Neural progenitor cell (in vitro differentiated cells): ENCODE measurements around the gene ABRACL. TPM values are rescaled to one million over a fixed set of nuclear protein-coding genes. Genes with fewer than 3 reads are reported as not detected.

Experiments
- DNase-seq: peaks from one replicate; pipeline ENCODE4 v3.0.0-alpha.2; 2016; ENCODE audit warnings: low spot score
- H2AFZ ChIP-seq: fragments of 200-600 bp; sonication (generic); replicated peaks from 2 replicates; pipeline ENCODE4 v1.6.1; 2016; ENCODE audit warnings: antibody characterized with exemption
- H3F3A ChIP-seq: fragments of 200-600 bp; sonication (generic); 2 replicates; pipeline ENCODE4 v1.6.1; 2016; ENCODE audit warnings: antibody characterized with exemption, low read depth
- H3K27ac ChIP-seq: fragments of 200-600 bp; sonication (generic); 2 replicates; pipeline ENCODE4 v1.5.1; 2016; ENCODE audit warnings: mild to moderate bottlenecking
- H3K27me3 ChIP-seq: fragments of 200-600 bp; sonication (generic); 2 replicates; pipeline ENCODE4 v1.6.1; 2016; ENCODE audit warnings: mild to moderate bottlenecking, moderate library complexity
- H3K36me3 ChIP-seq: fragments of 200-600 bp; sonication (generic); 2 replicates; pipeline ENCODE4 v1.5.1; 2016
- H3K4me1 ChIP-seq: fragments of 200-600 bp; sonication (generic); 2 replicates; pipeline ENCODE4 v1.6.1; 2016; ENCODE audit warnings: mixed run types
- H3K4me2 ChIP-seq: fragments of 200-600 bp; sonication (generic); 2 replicates; pipeline ENCODE4 v1.6.1; 2016
- H3K4me3 ChIP-seq: fragments of 200-600 bp; sonication (generic); 2 replicates; pipeline ENCODE4 v1.5.1; 2016
- H3K79me2 ChIP-seq: fragments of 200-600 bp; sonication (generic); 2 replicates; pipeline ENCODE4 v1.6.1; 2016; ENCODE audit warnings: low read depth
- H3K9ac ChIP-seq: fragments of 200-600 bp; sonication (generic); 2 replicates; pipeline ENCODE4 v1.6.1; 2016
- H3K9me3 ChIP-seq: fragments of 200-600 bp; sonication (generic); 2 replicates; pipeline ENCODE4 v1.5.1; 2016; ENCODE audit warnings: low read depth
- H4K20me1 ChIP-seq: fragments of 200-600 bp; sonication (generic); 2 replicates; pipeline ENCODE4 v1.6.1; 2016; ENCODE audit warnings: low read depth
- H3K27ac Mint-ChIP-seq: 3 replicates; pipeline ENCODE4 v1.8.0; 2021; ENCODE audit warnings: mixed read lengths
- H3K27me3 Mint-ChIP-seq: 2 replicates; pipeline ENCODE4 v1.8.0; 2022; ENCODE audit warnings: low read depth, mild to moderate bottlenecking, inconsistent platforms, moderate library complexity, mixed read lengths; ENCODE audit not compliant: insufficient read depth
- H3K36me3 Mint-ChIP-seq: 3 replicates; pipeline ENCODE4 v1.8.0; 2021; ENCODE audit warnings: mixed read lengths
- H3K4me1 Mint-ChIP-seq: 3 replicates; pipeline ENCODE4 v1.8.0; 2021; ENCODE audit warnings: mixed read lengths
- H3K4me3 Mint-ChIP-seq: 3 replicates; pipeline ENCODE4 v1.8.0; 2021; ENCODE audit warnings: mild to moderate bottlenecking, moderate library complexity, mixed read lengths
- H3K9me3 Mint-ChIP-seq: 3 replicates; pipeline ENCODE4 v1.8.0; 2020; ENCODE audit warnings: mixed read lengths
- EZH2 ChIP-seq: fragments of 200-600 bp; sonication (generic); IDR thresholded peaks from 2 replicates; pipeline ENCODE4 v1.6.1; 2017; ENCODE audit warnings: antibody characterized with exemption, mild to moderate bottlenecking, moderate library complexity
- EZH2phosphoT487 ChIP-seq: fragments of 200-600 bp; sonication (generic); IDR thresholded peaks from 2 replicates; pipeline ENCODE4 v1.6.1; 2017; ENCODE audit warnings: antibody characterized with exemption
- total RNA-seq: library from RNA; depleted of rRNA; stranded (reverse); fragments of >200 nt; gene quantifications from 2 replicates; pipeline ENCODE4 v1.2.3, GENCODE V29; 2015; ENCODE audit warnings: low replicate concordance
- TF ChIP-seq, protein P1 (sequence below): fragments of 200-600 bp; sonication (generic); IDR thresholded peaks from 2 replicates; pipeline ENCODE4 v1.5.1; 2017; ENCODE audit warnings: antibody characterized with exemption, mild to moderate bottlenecking

Gene ABRACL
- total RNA-seq, 1 donor from 2014 or later = 242 TPM

DNA sequence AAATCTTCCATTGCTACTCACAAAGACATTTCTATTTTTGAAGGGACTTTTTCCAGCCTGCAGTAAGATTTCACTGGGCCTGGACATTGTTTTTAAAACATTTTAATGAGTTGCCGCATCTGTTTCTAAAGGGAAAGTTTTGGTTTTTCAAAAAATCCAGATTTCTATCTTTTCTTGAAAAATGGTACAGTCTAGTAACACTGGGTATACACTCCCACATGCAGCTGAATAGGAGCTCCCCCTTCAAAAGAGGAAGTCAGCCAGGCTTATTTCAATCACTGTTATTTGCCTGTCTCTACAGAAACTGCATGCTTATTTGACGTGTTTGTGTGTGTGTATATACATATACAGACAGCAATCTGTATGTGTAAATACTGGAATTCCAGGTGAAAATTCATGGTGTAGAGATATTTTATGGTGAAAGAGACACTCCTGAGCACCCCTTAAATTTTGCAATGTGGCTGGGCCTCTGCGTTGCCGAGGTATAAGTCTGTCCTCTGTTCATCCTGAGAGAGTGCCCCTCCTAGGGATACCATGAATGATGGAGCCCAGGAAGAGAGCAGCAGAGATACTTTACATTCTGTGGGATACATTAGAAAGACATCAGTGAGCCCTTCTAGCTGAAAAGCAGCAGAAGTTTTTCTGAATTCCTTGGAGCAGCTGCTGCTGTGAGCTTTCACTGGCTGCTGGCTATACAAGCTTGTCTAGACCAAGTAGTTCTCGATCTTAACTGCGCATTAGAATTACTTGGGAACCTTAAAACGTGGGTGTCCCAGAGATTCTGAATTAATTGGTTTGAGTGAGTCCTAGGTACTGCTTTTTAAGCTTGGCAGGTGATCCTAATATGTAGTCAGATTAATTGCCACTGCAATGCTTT lies 12.0 kb upstream of the ABRACL start:
- Mint-ChIP-seq H3K36me3 (no peaks in the 10 kb centered on the region), H3K4me1 (peaks cover 16% of the 10 kb centered on the region), H3K27ac (peak overlapping the region; percentile 14), H3K9me3 (no peaks in the 10 kb centered on the region), H3K27me3 (peaks cover 2% of the 10 kb centered on the region), H3K4me3 (no peak overlapping the region)
- peaks cover 16% of the 10 kb centered on the region for H3F3A ChIP-seq
- peak overlapping the region; percentile 8 for H3K27ac ChIP-seq
- H2AFZ ChIP-seq = peak overlapping the region; percentile 1
- no peak overlapping the region for H3K9ac ChIP-seq
- no peaks in the 10 kb centered on the region for H3K9me3 ChIP-seq
- H3K79me2 ChIP-seq = no peaks in the 10 kb centered on the region
- H3K4me1 ChIP-seq = peaks cover 15% of the 10 kb centered on the region
- DNase-seq = peak; percentile 21
- H3K4me3 ChIP-seq = no peak overlapping the region
- no peaks in the 10 kb centered on the region for H4K20me1 ChIP-seq
- no peaks in the 10 kb centered on the region for H3K36me3 ChIP-seq
- H3K4me2 ChIP-seq = peak overlapping the region; percentile 6
- no peaks in the 10 kb centered on the region for H3K27me3 ChIP-seq
- TF ChIP-seq, protein P1, sequence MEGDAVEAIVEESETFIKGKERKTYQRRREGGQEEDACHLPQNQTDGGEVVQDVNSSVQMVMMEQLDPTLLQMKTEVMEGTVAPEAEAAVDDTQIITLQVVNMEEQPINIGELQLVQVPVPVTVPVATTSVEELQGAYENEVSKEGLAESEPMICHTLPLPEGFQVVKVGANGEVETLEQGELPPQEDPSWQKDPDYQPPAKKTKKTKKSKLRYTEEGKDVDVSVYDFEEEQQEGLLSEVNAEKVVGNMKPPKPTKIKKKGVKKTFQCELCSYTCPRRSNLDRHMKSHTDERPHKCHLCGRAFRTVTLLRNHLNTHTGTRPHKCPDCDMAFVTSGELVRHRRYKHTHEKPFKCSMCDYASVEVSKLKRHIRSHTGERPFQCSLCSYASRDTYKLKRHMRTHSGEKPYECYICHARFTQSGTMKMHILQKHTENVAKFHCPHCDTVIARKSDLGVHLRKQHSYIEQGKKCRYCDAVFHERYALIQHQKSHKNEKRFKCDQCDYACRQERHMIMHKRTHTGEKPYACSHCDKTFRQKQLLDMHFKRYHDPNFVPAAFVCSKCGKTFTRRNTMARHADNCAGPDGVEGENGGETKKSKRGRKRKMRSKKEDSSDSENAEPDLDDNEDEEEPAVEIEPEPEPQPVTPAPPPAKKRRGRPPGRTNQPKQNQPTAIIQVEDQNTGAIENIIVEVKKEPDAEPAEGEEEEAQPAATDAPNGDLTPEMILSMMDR = no peak
- TF ChIP-seq EZH2 = no peak
- no peak for TF ChIP-seq EZH2phosphoT487

DNA sequence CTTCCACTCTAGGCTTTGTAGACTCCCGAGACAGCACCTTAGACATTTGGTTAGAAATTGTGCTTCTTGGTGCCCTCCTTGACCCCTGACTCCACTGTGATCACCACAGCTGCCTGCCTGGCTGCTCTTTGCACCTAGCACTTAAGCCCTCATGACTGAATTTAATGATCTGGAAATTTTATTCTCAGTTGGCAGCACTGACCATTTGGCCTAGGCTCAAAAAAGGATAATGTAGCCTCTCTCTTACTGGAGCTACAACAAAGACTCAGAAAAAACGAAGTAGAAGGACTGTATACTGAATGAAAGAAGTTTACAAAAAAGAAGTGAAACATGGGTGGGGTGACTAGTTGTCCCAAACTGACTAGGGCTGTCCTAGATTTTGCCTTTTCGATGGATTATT lies 11.3 kb upstream of the ABRACL start:
- Histone ChIP-seq H3K9me3 (no peaks in the 10 kb centered on the region), H3K4me1 (peaks cover 15% of the 10 kb centered on the region), H3K27me3 (no peaks in the 10 kb centered on the region), H3K79me2 (no peaks in the 10 kb centered on the region), H3K36me3 (no peaks in the 10 kb centered on the region), H3F3A (peaks cover 15% of the 10 kb centered on the region), H4K20me1 (no peaks in the 10 kb centered on the region), H3K4me3 (no peak overlapping the region), H3K27ac (no peak overlapping the region), H3K9ac (no peak overlapping the region), H3K4me2 (peak overlapping the region; percentile 6), H2AFZ (peak overlapping the region; percentile 8)
- Mint-ChIP-seq H3K9me3 (no peaks in the 10 kb centered on the region), H3K4me3 (no peak overlapping the region), H3K4me1 (peaks cover 16% of the 10 kb centered on the region), H3K27ac (peak overlapping the region; percentile 14), H3K27me3 (peaks cover 2% of the 10 kb centered on the region), H3K36me3 (no peaks in the 10 kb centered on the region)
- TF ChIP-seq EZH2 (no peak), EZH2phosphoT487 (no peak)
- TF ChIP-seq, protein P1 = no peak
- DNase-seq = peak; percentile 8

DNA sequence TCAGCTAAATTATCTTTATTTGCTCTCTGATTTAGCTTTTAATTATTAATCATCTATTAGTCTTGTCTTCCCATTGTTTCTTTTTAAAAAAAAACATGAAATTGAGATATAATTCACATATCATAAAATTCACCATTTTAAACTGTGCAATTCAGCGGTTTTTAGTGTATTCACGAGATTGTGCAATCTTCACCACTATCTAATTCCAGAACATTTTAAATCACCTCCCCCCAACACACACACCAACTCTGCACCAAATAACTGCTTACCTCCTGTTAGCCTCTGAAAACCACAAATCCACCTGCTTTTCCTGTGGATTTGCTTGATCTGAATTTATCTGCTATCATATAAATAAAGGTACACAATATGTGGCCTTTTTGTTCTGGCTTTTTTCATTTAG lies 8.8 kb upstream of the ABRACL start:
- peaks cover 14% of the 10 kb centered on the region for H3K4me1 Mint-ChIP-seq
- no peaks in the 10 kb centered on the region for H3K27me3 ChIP-seq
- H3K79me2 ChIP-seq = no peaks in the 10 kb centered on the region
- no peak overlapping the region for H3K27ac ChIP-seq
- no peaks in the 10 kb centered on the region for H3K36me3 Mint-ChIP-seq
- H3F3A ChIP-seq = peaks cover 11% of the 10 kb centered on the region
- H3K4me3 Mint-ChIP-seq = no peak overlapping the region
- no peak overlapping the region for H3K4me3 ChIP-seq
- H3K4me2 ChIP-seq = no peak overlapping the region
- H3K9me3 Mint-ChIP-seq = no peaks in the 10 kb centered on the region
- no peaks in the 10 kb centered on the region for H3K9me3 ChIP-seq
- H3K27me3 Mint-ChIP-seq = peaks cover 2% of the 10 kb centered on the region
- H3K9ac ChIP-seq = no peak overlapping the region
- no peaks in the 10 kb centered on the region for H3K36me3 ChIP-seq
- no peak overlapping the region for H2AFZ ChIP-seq
- DNase-seq = no peak
- TF ChIP-seq, protein P1 = no peak
- TF ChIP-seq EZH2 = no peak
- no peak for TF ChIP-seq EZH2phosphoT487
- H3K4me1 ChIP-seq = peaks cover 15% of the 10 kb centered on the region
- H3K27ac Mint-ChIP-seq = no peak overlapping the region
- no peaks in the 10 kb centered on the region for H4K20me1 ChIP-seq
